Stimulated activated CD8-positive, alpha-beta memory T cell treated with anti-CD3 and anti-CD28 coated beads, Interleukin-15, amount 100 ng/mL, for 4 hours (primary cell): ENCODE results near the gene G2E3.
"Not testable (repeated sequence)": the region's sequence is repeated elsewhere in the genome, so short reads cannot be mapped to it uniquely, and the experiment has no call there.

Experiments
- DNase-seq, 2 donors: peaks; one replicate each; pipeline ENCODE4 v3.0.0-alpha.2; 2020; ENCODE audit warnings: low read depth in 2 of 2

The G2E3 gene

DNA sequence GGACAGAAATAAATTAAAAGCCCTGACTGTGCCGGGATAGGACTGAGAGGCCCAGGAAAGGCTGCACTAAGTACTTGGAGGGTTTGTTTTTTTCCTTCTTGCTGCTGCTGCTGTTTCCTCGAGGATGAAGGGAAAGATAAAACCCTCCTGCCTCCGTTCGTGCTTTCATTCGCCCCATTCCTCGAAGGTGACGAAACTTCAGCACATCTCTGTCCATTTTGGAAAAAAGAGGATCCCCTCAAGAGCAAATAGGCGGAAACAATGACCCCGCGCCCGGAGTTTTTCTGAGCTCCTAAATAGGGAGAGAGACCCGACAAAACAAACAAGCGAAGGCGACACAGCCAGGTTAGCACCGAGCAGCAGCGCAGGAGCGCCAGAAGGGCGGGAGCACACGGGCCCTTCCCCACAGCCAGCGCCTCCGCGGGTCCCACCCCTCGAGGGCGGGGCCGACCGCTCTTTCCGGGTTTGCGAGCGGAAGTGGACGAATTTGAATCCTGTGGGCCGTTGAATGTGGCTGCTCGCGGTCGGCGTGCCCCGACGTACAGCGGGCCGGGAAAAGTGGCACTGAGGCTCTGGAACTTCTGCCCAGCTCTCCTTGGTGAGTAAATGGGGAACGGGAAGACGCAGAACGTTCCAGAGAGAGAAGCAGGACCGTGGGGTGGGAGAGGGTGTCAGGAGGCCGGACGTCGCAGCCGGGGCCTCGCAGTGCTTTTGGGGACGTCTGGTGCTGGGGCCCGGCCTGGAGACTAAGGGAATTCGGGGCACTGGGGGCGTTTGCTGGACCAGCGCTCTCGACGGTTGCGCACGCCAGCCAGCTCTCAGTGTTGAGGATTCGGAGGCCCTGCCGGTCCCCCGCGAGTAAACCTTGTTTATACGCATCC lies at the start of gene G2E3:
TSS of gene G2E3 (plus strand) at position 484 of the 881 bp plus-strand sequence. CDS start 21,922 bp downstream, outside the sequence.
- peak; percentile 73 for DNase-seq

- no peak for DNase-seq
Observed at GRCh38 chr14:30517737-30518136, 41.2 kb upstream of the G2E3 start.

- DNase-seq: no peak
Observed at GRCh38 chr14:30518867-30519560, 39.9 kb upstream of the G2E3 start.

DNA sequence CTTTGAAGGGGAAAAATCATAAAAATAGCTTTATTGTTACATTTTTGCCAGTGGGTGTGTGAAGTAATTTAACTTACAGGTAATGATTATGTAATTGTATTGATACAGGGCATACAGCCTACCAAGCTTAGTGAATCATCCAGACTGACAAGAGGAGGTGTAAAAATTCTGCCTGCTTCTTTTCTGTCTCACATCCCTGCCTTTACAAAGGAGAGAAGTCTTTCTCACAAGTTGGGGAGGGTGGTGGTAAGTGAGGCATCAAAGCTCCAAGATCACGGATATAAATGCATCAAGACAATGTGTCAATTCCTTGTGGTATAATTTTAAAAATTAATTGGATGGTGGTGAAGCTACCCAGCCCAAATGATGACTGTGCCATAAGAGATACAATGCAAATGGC lies 39.0 kb upstream of the G2E3 start:
- no peak for DNase-seq

DNA sequence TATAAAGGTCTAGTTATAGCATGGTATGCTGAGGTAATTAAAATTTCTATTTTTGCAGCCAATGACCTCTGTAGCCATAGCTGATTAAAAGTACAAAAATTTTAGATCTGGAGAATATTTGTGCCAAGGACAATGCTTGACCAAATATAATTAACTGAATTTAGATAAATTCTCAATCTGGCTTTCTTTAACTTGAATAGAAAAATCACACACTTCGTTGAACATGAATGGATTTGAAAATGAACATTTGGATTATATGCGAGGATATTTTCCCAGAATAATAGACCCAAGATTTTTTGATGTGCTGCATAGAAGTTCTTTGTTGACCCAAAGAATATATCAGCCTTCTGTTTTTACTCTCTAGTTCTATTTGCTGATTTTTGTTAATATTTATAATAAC lies 38.4 kb upstream of the G2E3 start:
- no peak for DNase-seq

DNA sequence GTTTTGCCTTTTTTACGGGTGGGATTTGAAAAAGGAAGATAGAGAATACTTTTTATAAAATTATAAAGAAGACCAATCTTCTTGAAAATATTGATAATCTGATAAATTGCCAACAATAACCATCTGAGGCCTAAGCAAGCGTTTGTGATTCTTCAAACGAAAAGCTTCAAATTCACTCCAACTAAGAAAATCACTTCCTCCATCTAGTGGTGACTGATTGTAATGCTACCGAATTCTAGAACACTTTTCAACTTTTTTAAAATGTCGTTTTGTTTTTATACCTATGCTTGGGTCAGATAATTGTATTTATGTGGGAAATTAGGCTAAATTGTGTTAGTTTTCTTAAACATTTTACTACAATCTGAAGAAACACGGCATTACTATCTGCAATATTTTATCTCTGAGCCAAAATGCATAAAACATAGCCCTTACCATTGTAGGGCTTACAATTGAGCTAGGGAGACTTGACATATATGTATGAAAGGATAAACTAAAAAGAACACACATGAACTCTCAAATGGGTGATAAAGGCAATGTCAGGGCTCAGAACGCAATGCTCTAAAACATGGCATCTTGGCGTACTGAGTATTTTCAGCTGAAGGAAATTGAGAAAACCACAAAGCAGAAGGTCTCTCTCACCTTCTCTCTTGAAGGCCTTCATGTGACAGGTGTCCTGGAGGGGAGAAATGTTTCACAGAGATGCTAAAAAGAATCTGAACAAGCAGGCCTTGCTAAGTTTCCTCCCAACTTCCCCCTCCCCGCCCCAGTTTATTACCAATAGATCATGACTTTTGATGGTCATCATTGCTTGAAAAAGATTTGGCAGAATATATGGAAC lies 36.8 kb upstream of the G2E3 start:
- no peak for DNase-seq

GRCh38 chr14:30525833-30526232 lies 33.1 kb upstream of the G2E3 start:
- DNase-seq: no peak

GRCh38 chr14:30527196-30527595 lies 31.8 kb upstream of the G2E3 start:
- DNase-seq: no peak

GRCh38 chr14:30528119-30528518 lies 30.8 kb upstream of the G2E3 start:
- no peak for DNase-seq

GRCh38 chr14:30528778-30529642 lies 29.9 kb upstream of the G2E3 start:
- DNase-seq: no peak

DNA sequence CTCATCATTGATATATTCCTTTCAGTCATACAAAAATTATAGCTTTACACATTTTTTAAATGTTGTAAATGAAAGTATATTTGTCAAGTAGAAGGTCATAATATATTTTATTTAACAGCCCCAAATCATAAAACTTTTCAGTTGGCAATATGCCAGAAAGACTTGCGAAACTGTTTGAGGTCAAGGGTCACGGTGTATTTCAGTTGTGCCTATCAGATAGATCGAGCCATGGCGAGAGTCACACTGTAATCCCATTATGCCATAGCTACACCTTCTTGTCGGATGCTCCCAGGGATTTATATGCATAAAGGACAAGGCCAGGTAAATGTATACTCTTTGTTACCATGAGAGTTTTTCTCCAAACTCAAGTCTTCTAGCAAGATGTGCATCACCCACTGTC lies 26.7 kb upstream of the G2E3 start:
- no peak for DNase-seq

GRCh38 chr14:30533126-30533525 lies 25.8 kb upstream of the G2E3 start:
- DNase-seq: no peak

DNA sequence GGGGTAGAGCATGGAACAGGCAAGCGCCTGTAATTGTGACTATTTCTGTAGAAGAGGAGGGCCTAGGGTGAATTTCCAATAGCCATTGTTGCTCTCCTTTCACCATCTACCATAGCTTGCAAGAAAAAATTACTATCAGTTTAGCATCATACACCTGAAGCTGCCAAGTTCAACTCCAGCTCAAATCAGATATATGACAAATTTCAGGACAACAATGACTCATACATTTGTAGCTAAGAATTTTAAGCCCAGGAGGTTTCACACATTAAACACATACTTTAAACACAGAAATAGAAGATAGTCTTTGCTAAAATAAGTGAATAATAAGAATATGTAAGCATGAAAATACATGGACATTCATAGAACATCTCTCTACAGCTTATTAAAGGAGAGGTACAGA lies 17.6 kb upstream of the G2E3 start:
- no peak for DNase-seq

- DNase-seq: not testable (repeated sequence)
Observed at GRCh38 chr14:30546735-30547134, 12.2 kb upstream of the G2E3 start.

DNA sequence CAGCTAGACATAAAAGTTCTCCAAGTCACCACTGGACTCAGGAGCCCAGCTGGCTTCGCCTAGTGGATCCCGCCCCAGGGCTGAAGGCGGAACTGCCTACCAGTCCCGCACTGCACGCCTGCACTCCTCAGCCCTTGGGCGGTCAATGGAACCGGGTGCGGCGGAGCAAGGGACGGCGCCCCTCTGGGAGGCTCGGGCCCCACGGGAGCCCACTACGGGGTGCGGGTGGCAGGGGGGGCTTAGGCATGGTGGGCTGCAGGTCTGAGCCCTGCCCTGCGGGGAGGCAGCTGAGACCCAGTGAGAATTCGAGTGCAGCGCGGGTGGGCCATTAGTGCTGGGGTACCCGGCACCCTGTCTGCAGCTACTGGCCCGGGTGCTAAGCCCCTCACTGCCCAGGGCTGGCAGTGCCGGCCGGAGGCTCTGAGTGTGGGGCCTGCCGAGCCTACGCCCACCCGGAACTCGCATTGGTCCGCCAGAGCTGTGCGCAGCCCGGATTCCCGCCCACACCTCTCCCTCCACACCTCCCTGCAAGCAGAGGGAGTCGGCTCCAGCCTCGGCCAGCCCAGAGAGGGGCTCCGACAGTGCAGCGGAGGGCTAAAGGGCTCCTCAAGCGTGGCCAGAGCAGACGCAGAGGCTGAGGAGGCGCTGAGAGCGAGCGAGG lies 11.4 kb upstream of the G2E3 start:
- no peak for DNase-seq

DNA sequence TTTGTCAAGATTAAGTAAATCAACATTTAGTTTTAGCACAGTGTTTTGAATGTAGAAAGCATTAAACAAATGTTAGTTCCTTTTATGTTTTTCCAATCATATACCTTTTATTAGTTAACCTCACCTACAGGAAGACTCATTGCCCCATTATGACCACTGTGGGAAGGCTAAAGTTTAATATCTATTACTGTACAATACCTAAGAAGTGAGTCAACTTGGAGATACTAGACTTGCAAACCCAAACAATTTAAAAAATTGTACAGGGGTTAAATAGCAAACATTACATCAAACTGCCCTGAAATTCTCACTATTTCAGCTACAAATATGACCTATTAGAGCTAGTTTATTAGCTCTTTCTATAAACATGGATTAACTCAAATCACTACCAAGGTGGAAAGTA lies 8.6 kb upstream of the G2E3 start:
- no peak for DNase-seq

DNA sequence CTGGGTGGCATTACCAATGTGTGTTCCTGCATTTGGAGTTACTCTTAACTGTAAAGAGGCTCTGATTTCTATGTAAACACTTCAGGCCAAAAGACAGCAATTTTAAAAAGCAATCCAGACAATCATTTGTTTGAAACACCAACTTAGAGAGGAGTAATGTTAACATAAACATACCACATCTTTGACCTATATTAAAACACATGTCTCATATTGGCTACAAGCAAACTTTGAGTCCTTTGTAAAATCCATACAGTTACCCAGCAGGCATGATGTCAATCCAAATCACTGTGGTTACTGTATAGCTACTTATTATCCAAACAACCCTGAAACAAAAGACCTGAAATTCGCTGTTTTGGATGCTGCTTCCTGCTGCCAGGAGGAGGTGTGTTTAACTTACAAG lies 7.5 kb upstream of the G2E3 start:
- no peak for DNase-seq

DNA sequence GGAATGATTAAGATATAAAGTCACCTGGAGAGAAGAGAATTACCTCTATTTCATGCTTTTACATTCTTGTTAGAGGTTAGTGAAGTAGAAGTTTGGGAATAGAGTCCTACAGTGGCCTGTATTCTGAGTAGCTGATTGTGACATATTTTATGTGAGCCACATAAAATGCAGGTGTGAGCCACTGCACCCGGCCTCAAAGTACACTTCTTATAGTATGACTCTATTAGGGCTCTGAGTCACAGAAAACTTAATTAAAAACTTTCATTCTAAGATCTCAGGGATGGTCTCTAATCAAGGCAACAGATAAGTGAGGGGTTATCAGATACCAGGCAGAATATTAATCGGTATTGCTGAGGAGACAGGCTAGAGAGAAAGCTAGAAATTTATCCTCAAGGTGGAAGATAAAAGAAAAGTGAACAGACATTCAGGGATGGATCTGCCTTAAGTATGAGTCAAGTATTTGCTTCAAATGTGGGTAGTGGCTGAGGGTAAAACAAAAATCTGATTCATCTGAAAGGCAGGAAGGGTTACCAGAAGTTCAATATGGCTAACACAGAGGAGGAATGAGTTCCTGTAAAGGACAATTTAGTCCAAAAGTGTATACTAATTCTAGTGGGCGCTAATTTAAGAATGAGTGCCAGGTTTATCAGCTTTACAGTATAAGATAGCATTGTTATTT lies 5.5 kb upstream of the G2E3 start:
- no peak for DNase-seq

DNA sequence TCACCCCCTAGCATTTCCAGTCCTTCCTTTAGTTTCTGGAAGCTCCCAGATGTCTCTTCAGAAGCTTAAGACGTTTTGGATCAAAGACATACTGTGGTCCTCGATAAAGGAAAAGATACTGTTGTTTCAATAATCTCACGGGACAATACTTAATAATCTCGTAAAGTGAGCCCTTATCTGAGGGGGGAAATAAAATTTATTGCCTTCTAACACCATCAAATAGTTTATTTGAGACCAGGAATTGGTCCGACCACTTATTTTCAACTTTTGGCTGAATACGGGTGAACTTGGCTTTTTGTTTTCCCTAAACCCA lies 640 bp upstream of the G2E3 start:
- DNase-seq: no peak

DNA sequence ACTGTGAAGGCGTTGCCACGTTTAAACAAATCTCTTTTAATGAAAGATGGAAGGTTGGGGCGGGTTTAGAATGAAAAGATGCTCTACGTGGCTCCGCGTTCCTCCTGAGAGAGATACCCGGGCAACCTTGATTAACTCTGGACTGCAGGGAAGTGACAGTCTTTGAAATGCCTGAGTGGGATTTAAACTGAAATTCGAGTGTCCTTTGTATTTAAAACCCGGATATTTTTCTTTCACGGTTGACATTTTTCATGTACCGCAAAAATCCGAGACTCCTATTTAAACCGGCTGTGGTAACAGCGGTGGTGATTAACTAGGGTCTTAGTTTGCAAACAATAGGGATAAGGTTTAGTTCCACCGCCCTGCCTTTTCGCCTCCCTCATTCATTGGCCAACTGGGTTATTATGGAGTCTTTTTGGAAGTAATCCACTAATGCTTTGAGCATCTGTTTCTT lies 707 bp downstream of the G2E3 start:
- DNase-seq: no peak
